MM.1S (cell line): Measurements from ENCODE around the gene CHST5.

Source experiments
- CTCF ChIP-seq: fragments of 300-600 bp; sonication (generic); IDR thresholded peaks from 2 replicates; pipeline ENCODE4 v1.5.1; 2016; ENCODE audit warnings: antibody characterized with exemption, low read length, mixed read lengths
- EZH2 ChIP-seq: fragments of 300-600 bp; sonication (generic); optimal IDR thresholded peaks from 2 replicates; pipeline ENCODE3; 2017; ENCODE audit warnings: low read depth, mild to moderate bottlenecking, antibody characterized with exemption, low read length, mixed read lengths

- TF ChIP-seq EZH2 (no peak), CTCF (no peak)
These were observed 1.2 kb downstream of the CHST5 start for GRCh38 chr16:75534560-75535205.
